HepG2 (cell line): ENCODE data around the gene OTUB2. TPM values are rescaled to one million over a fixed set of nuclear protein-coding genes. Genes with fewer than 3 reads are reported as not detected.

Experiments
- ARID5B ChIP-seq: IDR thresholded peaks from 2 replicates; pipeline ENCODE4 v1.4.0; 2020; ENCODE audit warnings: mild to moderate bottlenecking, missing genetic modification reagents
- ATF4 ChIP-seq, 2 experiments: fragments of 450-650 bp in 1 of 2; sonication (generic) in 1 of 2; formaldehyde crosslinking; IDR thresholded peaks; 2 replicates each; pipeline versions ENCODE4 v1.5.0 to v1.8.0; 2020 to 2022; ENCODE audit warnings: mild to moderate bottlenecking in 1 of 2, missing genetic modification reagents in 1 of 2
- BATF2 ChIP-seq: sonication (generic); formaldehyde crosslinking; IDR thresholded peaks from 2 replicates; pipeline ENCODE4 v1.8.0; 2022; ENCODE audit warnings: mild to moderate bottlenecking, missing genetic modification reagents, moderate library complexity
- BRD4 ChIP-seq: sonication (generic); formaldehyde crosslinking; IDR thresholded peaks from 2 replicates; pipeline ENCODE4 v1.4.0; 2020; ENCODE audit warnings: missing genetic modification reagents
- CEBPG ChIP-seq: IDR thresholded peaks from 2 replicates; pipeline ENCODE4 v1.6.1; 2016
- CHCHD3 ChIP-seq: sonication (generic); formaldehyde crosslinking; IDR thresholded peaks from 2 replicates; pipeline ENCODE4 v1.8.0; 2022; ENCODE audit warnings: mild to moderate bottlenecking, missing genetic modification reagents, moderate library complexity
- FOXA3 ChIP-seq: IDR thresholded peaks from 2 replicates; pipeline ENCODE4 v1.6.1; 2016; ENCODE audit warnings: missing genetic modification reagents, missing compliant biosample characterization
- HMG20B ChIP-seq: conservative IDR thresholded peaks from 2 replicates; pipeline ENCODE4 v1.6.1; 2016; ENCODE audit warnings: missing genetic modification reagents, missing compliant biosample characterization
- IKZF4 ChIP-seq: sonication (generic); formaldehyde crosslinking; IDR thresholded peaks from 2 replicates; pipeline ENCODE4 v1.5.1; 2020; ENCODE audit warnings: borderline replicate concordance, mild to moderate bottlenecking, low read depth, missing genetic modification reagents; ENCODE audit errors: not compliant biosample characterization
- KLF12 ChIP-seq: sonication (generic); formaldehyde crosslinking; IDR thresholded peaks from 2 replicates; pipeline ENCODE4 v1.4.0; 2020; ENCODE audit warnings: missing genetic modification reagents, borderline replicate concordance
- PAXIP1 ChIP-seq: sonication (generic); formaldehyde crosslinking; conservative IDR thresholded peaks from 2 replicates; pipeline ENCODE4 v1.4.0; 2020; ENCODE audit warnings: mild to moderate bottlenecking, missing genetic modification reagents, moderate library complexity
- RNF219 ChIP-seq: sonication (generic); formaldehyde crosslinking; IDR thresholded peaks from 2 replicates; pipeline ENCODE4 v1.5.0; 2020; ENCODE audit warnings: mild to moderate bottlenecking, missing genetic modification reagents
- ZFP37 ChIP-seq: sonication (generic); formaldehyde crosslinking; IDR thresholded peaks from 2 replicates; pipeline ENCODE4 v1.4.0; 2020; ENCODE audit warnings: missing genetic modification reagents, borderline replicate concordance
- ZNF274 ChIP-seq: sonication (generic); formaldehyde crosslinking; IDR thresholded peaks from 2 replicates; pipeline ENCODE4 v1.5.1; 2020; ENCODE audit warnings: mild to moderate bottlenecking, missing genetic modification reagents
- ZNF550 ChIP-seq: sonication (generic); formaldehyde crosslinking; IDR thresholded peaks from 2 replicates; pipeline ENCODE4 v1.4.0; 2020; ENCODE audit warnings: mild to moderate bottlenecking, missing genetic modification reagents, borderline replicate concordance
- polyA plus RNA-seq, 8 experiments: library from polyadenylated mRNA; depleted of rRNA in 3 of 8; stranded (reverse) in 7 of 8; unstranded in 1 of 8; fragments of >200 nt; fragmentation: Illumina TruSeq in 4 of 8; extraction: Trizol in 4 of 8; gene quantifications; 2 replicates each; pipeline versions ENCODE4 v1.2.1 to v1.2.3, GENCODE V29; 2011 to 2016; ENCODE audit warnings: low read depth in 4 of 8, missing spikeins in 1 of 8, mixed read lengths in 1 of 8; ENCODE audit not compliant: insufficient read depth in 1 of 8
- total RNA-seq, 5 experiments: library from RNA; depleted of rRNA; stranded (reverse); fragments of >200 nt; fragmentation: Illumina TruSeq; extraction: Trizol; gene quantifications; 2 replicates each; pipeline ENCODE4 v1.2.3, GENCODE V29; 2016; ENCODE audit warnings: low read depth in 1 of 5

The OTUB2 gene
- total and polyA plus RNA-seq, 2 of the 13 experiments (the other 11 are each of a cell fraction or from before 2014, with no cell fraction given) = 2.2 to 2.4 TPM

- peak; percentile 26; the same call in 1 of the 2 replicates for TF ChIP-seq ARID5B (CRISPR knock-in tag)
- TF ChIP-seq HMG20B (CRISPR knock-in tag) = no peak
- peak; percentile 96 for TF ChIP-seq CEBPG (CRISPR knock-in tag)
- 0 out of 2 replicates have a peak, but pooled peaks have one; percentile 50 for TF ChIP-seq ZNF550 (CRISPR knock-in tag)
- no peak for TF ChIP-seq IKZF4 (CRISPR knock-in tag)
- no peak for TF ChIP-seq ZFP37
- no peak for TF ChIP-seq CHCHD3
- TF ChIP-seq BATF2 (CRISPR knock-in tag) = no peak
- TF ChIP-seq FOXA3 (CRISPR knock-in tag) = no peak
- TF ChIP-seq PAXIP1 = no peak
- TF ChIP-seq BRD4 (CRISPR knock-in tag) = no peak
- TF ChIP-seq RNF219 (CRISPR knock-in tag) = no peak
- TF ChIP-seq ZNF274 (CRISPR knock-in tag) = no peak
- no peak for TF ChIP-seq KLF12 (CRISPR knock-in tag)
- TF ChIP-seq ATF4 (CRISPR knock-in tag; IDR thresholded peaks at IDR 0.05) = no peak
Measured at GRCh38 chr14:94022532-94023411, 3.4 kb upstream of the OTUB2 start (continued).
